Measurements from ENCODE around the gene SURF2.
A peak's percentile ranks its signal among the peaks of the same experiment; 100 is the strongest.

The SURF2 gene

DNA sequence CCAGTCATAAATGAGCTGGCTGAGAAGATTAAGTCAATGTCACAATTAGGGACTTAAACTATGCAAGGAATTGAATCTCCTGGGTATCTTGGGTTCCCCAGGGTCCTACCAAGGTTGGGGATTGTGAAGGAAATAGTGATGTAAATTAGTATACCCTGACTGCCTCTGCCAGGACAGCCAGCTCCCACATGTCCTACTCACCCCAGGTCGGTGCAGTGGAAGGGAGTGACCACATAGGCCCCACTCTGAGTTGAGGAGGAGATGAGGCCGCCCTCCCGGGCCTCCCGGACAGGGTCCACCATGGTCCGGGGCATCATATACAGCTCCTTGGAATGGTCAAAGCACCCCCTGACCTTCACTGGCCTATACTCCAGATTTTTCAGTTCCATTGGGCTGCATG lies 2.8 kb upstream of the SURF2 start:
- DNase-seq (ENCODE audit: low read depth in 3 of 3, low spot score in 1 of 3): no peak

DNA sequence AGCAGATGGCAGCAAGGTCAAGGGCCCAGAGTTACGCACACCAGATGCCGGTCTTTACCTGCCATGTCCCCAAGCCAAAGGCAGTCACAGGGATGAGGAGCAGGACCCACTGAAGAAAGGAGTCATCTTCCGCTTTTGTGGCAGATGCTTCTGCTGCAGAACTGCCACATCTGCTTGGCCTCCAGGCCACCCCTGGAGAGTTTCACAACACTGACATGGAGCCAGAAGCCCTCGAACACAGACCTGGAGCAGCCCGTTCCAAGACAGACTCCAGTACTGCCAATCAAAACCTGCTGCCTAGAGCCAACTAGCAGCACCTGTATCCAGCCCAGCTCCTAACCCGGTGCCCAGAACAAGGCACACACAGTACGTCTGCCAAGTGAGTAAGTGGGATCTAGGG lies 1.6 kb upstream of the SURF2 start:
- no peak for DNase-seq (ENCODE audit: low read depth in 3 of 3, low spot score in 1 of 3)

DNA sequence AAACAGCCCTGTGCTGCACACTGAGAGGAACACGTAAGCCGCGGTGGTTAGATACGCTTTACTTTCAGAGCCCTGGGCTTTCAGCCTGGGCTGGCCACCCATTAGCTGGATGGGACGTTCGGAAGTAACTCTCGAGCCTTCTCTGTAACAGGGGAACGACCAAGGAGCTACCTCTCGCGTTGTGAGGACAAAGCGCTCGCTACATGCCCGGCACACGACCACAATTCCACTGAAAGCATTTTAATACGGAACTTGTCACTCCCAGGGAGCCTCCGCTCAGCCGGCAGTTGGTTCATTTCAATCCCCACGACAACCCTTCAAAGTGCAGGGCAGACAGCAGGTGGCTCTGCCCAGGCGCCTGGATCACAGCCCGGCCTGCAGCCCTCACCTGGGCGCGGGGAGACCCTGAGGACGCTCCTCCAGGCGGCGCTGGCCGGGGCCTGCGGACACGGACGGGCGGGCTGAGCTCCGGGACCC lies 431 bp upstream of the SURF2 start:
- DNase-seq (ENCODE audit: low read depth in 3 of 3, low spot score in 1 of 3): no peak

DNA sequence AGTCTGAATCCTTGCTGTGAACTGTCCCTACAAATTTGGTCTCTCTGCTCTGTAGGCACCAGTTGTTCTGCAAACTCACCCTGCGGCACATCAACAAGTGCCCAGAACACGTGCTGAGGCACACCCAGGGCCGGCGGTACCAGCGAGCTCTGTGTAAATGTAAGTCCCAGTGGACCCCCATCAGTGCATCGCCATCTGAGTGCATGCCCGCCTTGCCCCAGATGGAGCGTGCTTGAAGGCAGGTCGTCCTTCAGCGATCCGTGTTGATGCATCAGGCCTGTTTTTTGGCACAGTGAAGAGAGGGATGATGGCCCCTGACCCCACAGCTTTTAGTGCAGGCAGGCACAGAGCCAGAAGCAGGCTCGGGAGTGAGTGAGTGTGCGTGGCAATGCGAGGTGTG lies 1.3 kb downstream of the SURF2 start:
- DNase-seq (ENCODE audit: low read depth in 3 of 3, low spot score in 1 of 3): no peak

DNA sequence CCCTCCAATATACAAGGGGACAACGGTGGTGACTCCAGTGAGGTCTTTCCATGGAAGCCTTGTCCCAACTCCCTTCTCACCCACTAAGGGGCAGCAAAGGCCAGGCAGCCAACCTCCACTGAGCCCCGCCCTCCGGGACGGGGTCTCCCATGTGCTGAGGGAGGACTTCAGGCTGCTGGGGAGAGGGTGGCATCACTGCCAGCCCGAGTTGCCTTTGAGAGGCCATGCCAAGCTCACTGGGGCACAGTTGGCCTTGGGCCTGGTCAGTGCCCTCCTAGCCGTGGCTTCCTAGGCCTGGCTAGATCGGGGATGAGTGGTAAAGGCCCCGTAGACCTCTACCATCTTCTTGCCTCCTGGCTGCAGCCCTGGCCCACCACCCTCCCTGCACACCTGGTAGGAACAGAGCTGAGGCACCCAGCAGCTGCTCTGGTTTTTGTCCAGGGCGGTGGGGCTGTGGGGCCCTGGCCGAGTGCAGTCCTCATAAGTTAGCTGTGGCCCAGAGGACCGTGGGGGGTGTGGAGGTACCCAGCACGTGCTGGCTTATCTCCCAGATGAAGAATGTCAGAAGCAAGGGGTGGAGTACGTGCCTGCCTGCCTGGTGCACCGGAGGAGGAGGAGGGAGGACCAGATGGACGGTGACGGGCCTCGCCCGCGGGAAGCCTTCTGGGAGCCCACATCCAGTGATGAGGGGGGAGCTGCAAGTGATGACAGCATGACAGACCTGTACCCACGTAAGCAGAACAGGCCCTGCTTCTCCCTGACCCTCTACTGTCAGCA lies 3.2 kb downstream of the SURF2 start:
- DNase-seq (ENCODE audit: low read depth in 3 of 3, low spot score in 1 of 3): no peak

DNA sequence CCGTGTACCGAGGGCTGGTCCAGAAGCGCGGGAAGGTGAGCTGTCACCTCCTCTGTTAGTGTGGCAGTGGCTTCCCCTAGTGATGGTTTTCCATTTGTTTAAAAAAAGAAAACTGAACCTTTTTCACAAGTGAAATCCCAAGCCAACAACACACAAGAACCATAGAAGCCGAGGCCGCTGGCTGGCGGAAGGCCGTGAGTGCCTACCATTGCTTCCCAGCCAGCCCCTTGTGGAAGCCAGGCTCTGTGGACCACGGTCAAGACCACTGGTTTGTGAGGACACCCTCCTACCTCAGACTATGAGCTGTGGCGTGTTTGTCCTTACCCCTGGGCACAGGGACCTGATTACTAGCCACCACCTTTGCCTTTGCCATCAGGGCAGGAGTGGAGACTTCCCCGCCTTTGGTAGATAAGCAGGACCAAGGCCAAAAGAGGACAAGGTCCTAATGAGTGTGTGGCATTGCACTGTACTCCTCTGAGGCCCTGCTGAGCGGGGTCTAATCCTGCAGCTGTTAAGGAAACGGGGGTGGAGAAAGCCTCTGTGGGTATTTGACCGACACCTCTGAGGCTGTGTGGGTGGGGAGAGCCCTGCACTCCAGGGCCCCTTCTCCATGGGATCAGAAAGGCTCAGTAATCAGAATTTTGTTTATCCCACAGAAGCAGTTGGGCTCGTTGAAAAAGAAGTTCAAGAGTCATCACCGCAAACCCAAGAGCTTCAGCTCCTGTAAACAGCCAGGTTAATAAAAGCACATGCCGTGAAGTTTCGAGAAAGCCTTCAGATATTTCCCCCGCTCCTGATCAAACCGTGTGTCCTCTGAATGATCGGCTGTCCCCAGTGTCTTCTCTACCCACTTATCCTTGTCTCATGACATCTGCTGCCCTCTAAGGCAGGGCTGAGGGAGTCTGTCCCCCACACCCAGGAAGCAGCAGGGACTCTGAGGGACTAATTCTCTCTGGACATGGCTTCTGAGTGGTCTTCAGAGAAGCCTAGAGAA lies 4.3 kb downstream of the SURF2 start:
- no peak for DNase-seq (ENCODE audit: low read depth in 3 of 3, low spot score in 1 of 3)

DNA sequence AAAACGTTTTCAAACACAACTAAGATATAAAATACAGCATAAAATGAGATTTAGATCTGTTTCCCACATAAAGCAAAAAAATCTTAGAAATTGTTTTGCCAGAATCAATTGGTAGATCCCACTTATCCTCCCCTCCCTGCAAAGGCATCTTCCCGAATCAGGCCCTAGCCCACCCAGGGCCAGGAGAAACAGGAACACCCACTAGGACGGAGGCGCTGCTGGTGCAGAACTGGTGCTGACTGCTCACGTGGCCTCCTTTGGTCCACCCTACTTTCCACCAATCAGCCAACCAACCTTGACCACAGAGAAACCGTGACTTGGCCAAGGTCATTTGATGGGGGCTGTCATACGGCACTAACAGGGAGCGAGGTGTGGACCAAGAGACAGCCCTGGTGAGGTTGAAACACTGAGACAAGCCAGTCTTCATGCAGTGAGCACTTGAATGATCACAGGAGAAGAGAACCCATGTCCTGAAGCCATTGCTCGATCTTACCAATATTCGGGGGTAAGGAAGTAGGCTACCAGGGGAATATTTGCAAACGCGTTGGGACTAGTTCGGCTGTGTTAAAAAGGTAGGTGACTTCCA lies 5.2 kb downstream of the SURF2 start:
- no peak for DNase-seq (ENCODE audit: low read depth in 3 of 3, low spot score in 1 of 3)

DNA sequence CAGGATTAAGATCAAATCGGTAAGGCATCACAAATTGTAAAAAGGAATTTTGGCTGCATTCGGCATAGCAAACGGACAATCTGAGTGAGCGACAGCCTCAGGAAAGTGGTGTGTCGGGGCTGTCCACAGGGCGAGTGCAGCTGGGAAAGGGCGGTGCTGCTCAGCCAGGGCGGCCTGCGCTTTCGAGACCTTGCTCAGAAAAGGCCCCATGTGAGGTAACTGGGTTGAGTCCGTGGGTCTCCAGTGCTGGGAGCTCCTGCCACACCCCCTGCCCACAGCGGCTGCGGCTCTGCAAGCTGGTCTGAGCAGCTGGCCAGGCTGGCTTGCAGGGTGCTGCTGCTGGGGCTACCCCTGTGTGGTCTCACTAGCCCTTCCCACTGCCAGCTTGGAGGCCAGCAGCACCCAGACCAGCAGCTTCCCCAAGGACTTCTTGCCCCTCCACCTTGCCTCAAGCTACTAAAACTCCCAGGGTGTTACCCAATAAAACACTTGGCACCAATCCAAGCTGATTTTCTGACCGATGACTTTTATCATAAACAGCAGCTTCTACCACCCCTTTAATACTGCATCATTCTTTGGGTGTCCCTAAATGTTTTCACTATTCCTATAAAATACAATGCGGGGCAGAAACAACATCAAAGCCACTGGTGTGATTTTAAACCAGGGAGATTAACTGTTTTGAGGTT lies 6.2 kb downstream of the SURF2 start:
- DNase-seq (ENCODE audit: low read depth in 3 of 3, low spot score in 1 of 3): no peak

DNA sequence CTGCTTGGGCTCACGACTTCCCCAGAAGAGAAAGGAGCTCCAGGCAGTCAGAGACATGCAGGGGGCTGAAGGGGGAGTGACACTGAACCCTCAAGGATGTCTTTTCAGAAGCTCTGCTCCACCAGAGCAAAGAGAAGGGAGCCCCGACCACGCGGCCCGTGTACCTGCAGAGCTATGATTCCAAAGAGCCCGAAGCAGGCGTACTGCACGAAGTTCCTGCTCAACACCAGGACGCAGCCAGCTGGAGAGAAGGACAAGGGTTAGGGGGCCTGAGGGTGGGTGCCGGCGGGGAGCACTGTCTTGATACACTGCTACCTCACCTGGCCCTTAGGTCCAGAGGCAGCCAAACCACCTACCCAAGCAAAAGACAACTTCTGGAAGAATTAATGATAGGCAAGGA lies 10.1 kb downstream of the SURF2 start:
- no peak for DNase-seq (ENCODE audit: low read depth in 3 of 3, low spot score in 1 of 3)

DNA sequence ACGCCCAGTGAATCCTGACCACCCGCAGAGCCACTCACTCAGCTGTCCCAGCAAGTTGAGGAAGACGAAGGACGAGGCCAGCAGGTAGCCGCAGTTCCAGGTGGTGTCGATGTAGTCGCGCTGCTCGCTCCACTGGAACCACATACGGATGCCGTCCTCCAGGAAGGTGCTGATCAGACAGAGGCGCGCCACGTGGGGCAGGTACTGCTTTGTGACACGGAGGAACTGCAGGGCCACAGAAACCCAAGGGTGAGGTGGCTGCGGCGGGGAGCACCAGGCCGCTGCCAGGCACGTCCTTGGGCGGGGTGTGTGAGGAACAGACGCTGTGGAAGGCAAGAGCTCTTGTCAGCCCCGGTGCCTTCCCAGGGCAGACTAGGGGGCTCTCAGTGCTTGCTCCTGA lies 10.9 kb downstream of the SURF2 start:
- DNase-seq (ENCODE audit: low read depth in 3 of 3, low spot score in 1 of 3): no peak

DNA sequence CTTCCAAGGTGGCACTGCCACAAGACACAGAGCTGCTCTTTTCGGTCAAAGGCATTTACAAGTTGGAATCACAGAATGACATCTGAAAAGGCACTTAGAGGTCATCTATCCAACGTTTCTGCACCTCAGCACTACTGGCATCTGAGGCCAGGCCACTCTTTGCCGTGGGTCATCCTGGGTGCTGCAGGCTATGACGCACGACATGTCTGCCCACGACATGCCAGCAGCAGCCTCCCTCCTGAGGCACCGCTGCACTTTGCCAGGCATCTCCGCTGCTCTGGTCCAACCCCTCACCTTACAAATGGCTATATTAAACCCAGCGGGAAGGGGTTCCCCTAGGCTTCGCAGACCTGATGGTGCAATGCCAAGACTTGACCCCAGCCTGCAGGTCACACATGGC lies 11.4 kb downstream of the SURF2 start:
- no peak for DNase-seq (ENCODE audit: low read depth in 3 of 3, low spot score in 1 of 3)

DNA sequence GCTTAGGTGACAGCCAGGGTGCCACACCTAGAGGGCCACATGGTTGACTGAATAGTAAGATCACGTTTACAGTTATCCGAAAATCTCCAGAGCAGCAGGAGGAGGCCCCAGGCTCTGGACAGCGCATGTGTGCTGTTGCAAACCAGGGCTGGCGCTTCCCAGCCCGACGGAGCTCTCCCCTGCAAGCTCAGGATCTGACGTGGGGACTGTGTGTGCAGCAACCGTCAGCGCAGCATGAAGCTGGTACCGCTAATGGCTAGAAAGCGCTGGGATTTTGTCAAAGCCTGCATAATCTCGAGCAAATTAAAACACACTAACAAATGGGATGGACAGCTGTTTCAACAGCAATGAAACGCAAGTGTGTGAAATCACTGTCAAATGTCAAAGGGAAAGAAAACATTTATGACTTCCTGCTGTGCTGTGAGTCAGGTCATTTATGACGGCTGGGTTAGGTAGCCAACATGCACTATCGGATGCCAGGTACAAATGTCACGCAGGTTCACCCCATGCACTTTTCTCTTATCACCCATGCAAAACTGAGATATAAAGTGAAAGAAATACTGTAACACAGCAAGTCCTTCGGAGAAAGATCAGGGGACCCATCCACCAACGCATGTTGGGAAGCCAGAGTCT lies 12.0 kb downstream of the SURF2 start:
- DNase-seq (ENCODE audit: low read depth in 3 of 3, low spot score in 1 of 3): no peak

DNA sequence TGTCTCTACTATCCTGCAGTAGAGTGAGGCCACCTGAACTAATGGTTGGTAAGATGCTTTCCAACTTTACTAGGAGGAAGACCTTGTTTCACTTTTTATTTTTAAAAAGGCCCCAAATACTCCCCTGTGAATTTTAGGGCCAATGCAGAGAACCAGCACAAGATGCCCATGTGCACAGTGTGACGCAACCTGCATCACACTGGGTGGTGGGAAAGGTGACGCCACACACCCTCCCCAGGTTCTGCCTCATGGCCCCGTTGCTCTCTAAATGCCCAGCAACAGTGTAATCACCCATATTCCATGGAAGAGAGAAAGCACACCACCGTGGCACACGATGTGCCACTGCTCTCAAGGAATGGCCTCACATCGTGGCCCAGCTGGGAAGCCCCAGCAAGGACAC lies 13.1 kb downstream of the SURF2 start:
- no peak for DNase-seq (ENCODE audit: low read depth in 3 of 3, low spot score in 1 of 3)

DNA sequence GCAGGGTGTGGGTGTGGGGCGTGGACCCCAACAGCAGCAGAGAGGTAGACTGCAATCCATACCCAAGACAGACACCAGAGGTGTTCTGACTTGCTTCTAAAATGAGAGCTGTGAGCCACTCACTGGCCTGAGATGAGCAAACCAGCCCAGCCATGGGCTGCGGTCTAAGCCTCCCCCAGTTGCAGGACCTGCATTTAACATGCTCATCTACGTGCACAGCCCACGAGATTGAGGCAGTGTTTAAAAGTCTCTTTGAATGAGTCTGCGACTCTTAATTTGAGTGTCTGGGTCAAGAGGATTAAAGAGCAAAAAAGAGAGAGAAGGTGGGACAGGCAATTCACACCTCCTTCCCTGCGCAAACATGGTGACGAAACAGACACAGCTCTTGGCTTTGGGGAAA lies 13.6 kb downstream of the SURF2 start:
- no peak for DNase-seq (ENCODE audit: low read depth in 3 of 3, low spot score in 1 of 3)

DNA sequence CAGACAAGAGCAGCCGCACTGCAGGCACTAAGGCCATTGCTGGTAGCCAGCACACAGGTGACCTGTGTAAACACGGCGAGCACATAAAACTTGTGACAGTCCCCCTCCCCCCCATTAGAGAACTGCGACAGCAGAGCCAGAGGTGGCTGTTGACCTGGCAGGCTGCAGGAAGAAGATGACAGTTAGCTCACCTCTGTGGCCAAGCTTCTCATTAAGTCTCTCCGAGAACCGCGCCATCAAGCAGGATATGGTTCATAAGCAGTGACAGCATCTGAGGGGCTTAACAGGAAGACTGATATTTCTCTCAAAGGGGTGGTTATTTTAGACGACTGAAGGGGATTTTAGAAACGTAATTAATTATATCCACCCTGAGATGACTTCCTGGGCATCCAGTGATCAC lies 14.3 kb downstream of the SURF2 start:
- no peak for DNase-seq (ENCODE audit: low read depth in 3 of 3, low spot score in 1 of 3)

DNA sequence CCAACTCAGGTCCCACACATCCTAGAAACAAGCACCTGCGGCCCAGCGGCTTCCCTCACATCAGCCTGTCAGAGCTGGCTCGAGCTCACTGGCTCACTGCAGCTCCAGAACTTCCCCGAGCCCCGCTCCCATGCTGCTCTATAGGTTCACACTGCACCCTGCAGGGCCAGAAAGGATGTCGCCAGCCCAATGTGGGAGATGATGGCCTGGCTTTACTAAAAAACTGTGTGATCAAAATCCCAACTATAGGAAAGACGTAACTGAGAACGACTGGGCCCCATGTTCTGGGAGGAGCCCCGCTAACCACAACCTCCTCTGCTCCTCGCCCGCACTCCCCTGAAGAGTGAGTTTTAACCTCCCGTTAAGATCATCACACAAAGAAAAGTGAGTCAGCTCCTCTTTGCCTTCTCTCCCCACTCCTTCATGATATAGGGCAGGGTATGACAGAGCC lies 14.9 kb downstream of the SURF2 start:
- DNase-seq (ENCODE audit: low read depth in 3 of 3, low spot score in 1 of 3): peak in 1 of 3 donors; percentile 40

DNA sequence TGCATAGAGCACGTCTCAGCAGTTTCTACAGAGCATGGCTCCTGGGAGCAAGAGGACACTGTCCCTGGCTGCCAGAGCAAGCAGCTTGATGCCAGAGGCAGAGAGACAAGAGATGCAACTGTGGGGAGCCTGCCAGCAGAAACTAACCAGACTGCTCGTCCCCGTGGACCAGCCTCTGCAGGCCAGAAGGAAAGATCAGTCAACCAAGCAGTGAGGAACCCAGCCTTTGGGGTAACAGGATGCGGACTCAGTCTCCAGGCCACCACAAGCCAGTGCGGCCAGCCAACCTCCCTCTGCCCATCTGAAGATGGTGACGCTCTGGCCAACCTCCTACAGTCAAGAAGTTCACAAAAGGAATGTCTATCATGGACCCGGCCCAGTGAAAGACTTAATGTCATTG lies 15.8 kb downstream of the SURF2 start:
- DNase-seq (ENCODE audit: low read depth in 3 of 3, low spot score in 1 of 3): no peak

DNA sequence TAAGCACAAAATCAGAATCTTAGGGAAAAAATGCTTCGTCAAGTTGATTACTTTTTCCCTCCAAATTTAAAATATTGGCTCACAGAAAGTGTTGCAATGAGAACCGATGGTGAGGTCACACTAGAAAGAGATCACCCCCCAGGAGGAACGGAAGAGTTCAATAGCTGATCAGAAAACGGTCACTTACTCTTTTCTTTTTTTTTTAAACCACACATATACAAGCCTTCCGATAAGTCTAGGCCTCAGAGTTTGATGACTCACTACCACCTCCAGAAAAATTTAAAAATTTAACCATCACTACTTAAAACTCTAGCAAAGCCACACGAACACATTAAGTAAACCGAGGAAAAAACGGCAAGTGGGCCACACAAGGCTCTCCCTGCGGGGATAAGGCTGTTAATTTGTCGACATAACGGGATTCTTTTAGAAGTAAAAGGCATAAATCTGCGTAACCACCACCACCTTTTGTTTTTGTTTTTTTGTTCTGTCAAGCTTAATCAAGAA lies 18.3 kb downstream of the SURF2 start:
- DNase-seq (ENCODE audit: low read depth in 3 of 3, low spot score in 1 of 3): no peak

DNA sequence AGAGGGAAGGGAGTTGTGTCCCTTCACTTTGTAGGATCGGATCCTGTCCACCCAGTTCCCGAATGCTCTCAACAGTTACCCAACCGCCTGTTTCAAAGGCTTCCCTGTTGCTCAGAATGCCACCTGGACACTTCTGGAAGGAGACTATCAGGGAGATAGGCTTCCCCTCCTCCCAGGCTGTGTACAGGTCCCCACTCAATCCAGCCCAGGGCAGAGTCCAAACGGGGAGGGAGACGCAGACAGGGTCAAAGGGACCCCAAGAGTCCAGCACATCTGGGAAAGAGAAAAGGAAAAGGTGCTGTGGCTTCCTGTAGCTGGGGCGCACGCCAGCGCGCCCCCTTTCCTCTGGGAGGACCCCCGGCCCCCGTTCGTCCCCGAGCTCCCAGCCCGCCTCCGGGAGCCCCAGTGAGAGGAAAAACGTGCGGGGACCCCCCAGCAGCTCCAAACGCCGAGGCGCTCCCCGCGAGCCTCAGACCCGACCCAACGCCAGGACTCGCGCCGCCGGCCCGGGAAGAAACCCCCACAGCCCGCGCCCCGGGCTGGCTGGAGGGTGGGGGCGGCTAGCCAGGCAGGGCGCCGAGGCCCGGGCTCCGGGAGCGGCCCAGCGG lies 18.9 kb downstream of the SURF2 start:
- DNase-seq (ENCODE audit: low read depth in 3 of 3, low spot score in 1 of 3): no peak

Measured in stimulated activated CD4-positive, alpha-beta T cell treated with anti-CD3 and anti-CD28 coated beads, TNF-alpha, amount 100 ng/mL, for 1 hour (primary cell).